Activated CD4-positive, CD25-positive, alpha-beta regulatory T cell treated with anti-CD3 and anti-CD28 coated beads, Interleukin-2, amount 50 U/mL, for 16 hours (primary cell): ENCODE results near the gene ENOX1.
"Not testable (repeated sequence)": the region's sequence is repeated elsewhere in the genome, so short reads cannot be mapped to it uniquely, and the experiment has no call there.

Experiments
- DNase-seq: peaks from one replicate; pipeline ENCODE4 v3.0.0-alpha.2; 2020; ENCODE audit warnings: low read depth, low spot score

The ENOX1 gene

GRCh38 chr13:43432958-43433357 lies 353.8 kb downstream of the ENOX1 start:
- DNase-seq = no peak

- DNase-seq = no peak
Measured at GRCh38 chr13:43431841-43432240, 354.9 kb downstream of the ENOX1 start.

GRCh38 chr13:43431290-43431716 lies 355.5 kb downstream of the ENOX1 start:
- no peak for DNase-seq

- no peak for DNase-seq
Measured at GRCh38 chr13:43428545-43429296, 358.1 kb downstream of the ENOX1 start.

GRCh38 chr13:43426355-43426754 lies 360.4 kb downstream of the ENOX1 start:
- no peak for DNase-seq

- DNase-seq = no peak
Measured at GRCh38 chr13:43425234-43425633, 361.5 kb downstream of the ENOX1 start.

GRCh38 chr13:43424412-43424811 lies 362.4 kb downstream of the ENOX1 start:
- DNase-seq = no peak

- DNase-seq = no peak
Measured at GRCh38 chr13:43422116-43422515, 364.7 kb downstream of the ENOX1 start.

- DNase-seq = not testable (repeated sequence)
Measured at GRCh38 chr13:43416842-43417241, 369.9 kb downstream of the ENOX1 start.

- DNase-seq = not testable (repeated sequence)
Measured at GRCh38 chr13:43416408-43416807, 370.4 kb downstream of the ENOX1 start.

- DNase-seq = not testable (repeated sequence)
Measured at GRCh38 chr13:43415903-43416391, 370.8 kb downstream of the ENOX1 start.

- DNase-seq = no peak
Measured at GRCh38 chr13:43414111-43414510, 372.7 kb downstream of the ENOX1 start.

- DNase-seq = no peak
Measured at GRCh38 chr13:43411741-43412140, 375.0 kb downstream of the ENOX1 start.

- DNase-seq = no peak
Measured at GRCh38 chr13:43411211-43411610, 375.6 kb downstream of the ENOX1 start.

- no peak for DNase-seq
Measured at GRCh38 chr13:43408274-43408673, 378.5 kb downstream of the ENOX1 start.

- DNase-seq = no peak
Measured at GRCh38 chr13:43407023-43407581, 379.7 kb downstream of the ENOX1 start.

- no peak for DNase-seq
Measured at GRCh38 chr13:43405457-43405856, 381.3 kb downstream of the ENOX1 start.

- DNase-seq = no peak
Measured at GRCh38 chr13:43402380-43402779, 384.4 kb downstream of the ENOX1 start.

- DNase-seq = no peak
Measured at GRCh38 chr13:43401361-43401760, 385.4 kb downstream of the ENOX1 start.

- no peak for DNase-seq
Measured at GRCh38 chr13:43397111-43397510, 389.7 kb downstream of the ENOX1 start.

GRCh38 chr13:43391036-43391435 lies 395.7 kb downstream of the ENOX1 start:
- DNase-seq = no peak

GRCh38 chr13:43390619-43391018 lies 396.2 kb downstream of the ENOX1 start:
- DNase-seq = no peak

- DNase-seq = no peak
Measured at GRCh38 chr13:43389983-43390382, 396.8 kb downstream of the ENOX1 start.
